ENCODE measurements around the gene CADM1. TPM values are rescaled to one million over a fixed set of nuclear protein-coding genes. Genes with fewer than 3 reads are reported as not detected.

Gene CADM1
- polyA plus RNA-seq, 6 donors from 2014 or later: not detected

GRCh38 chr11:115287266-115287665 lies 216.9 kb downstream of the CADM1 start:
- Mint-ChIP-seq H3K27me3 (peaks cover 4 to 6% (median 5%) of the 10 kb centered on the region in 3 donors), H3K27ac (no peak overlapping the region), H3K36me3 (no peaks in the 10 kb centered on the region), H3K4me1 (no peaks in the 10 kb centered on the region), H3K9me3 (peaks cover 0 to 2% (median 0%) of the 10 kb centered on the region in 7 donors), H3K4me3 (no peak overlapping the region)
- ATAC-seq (ENCODE audit: low read depth in 2 of 2) (no peak), DNase-seq (no peak)

GRCh38 chr11:115286614-115287013 lies 217.6 kb downstream of the CADM1 start:
- no peaks in the 10 kb centered on the region for H3K4me1 Mint-ChIP-seq
- H3K36me3 Mint-ChIP-seq: no peaks in the 10 kb centered on the region
- ATAC-seq (ENCODE audit: low read depth in 2 of 2): no peak
- peaks cover 4 to 6% (median 5%) of the 10 kb centered on the region in 3 donors for H3K27me3 Mint-ChIP-seq
- peaks cover 0 to 2% (median 0%) of the 10 kb centered on the region in 7 donors for H3K9me3 Mint-ChIP-seq
- no peak for DNase-seq
- H3K27ac Mint-ChIP-seq: no peak overlapping the region
- no peak overlapping the region for H3K4me3 Mint-ChIP-seq

- H3K36me3 Mint-ChIP-seq: no peaks in the 10 kb centered on the region
- H3K4me3 Mint-ChIP-seq: no peak overlapping the region
- H3K27me3 Mint-ChIP-seq: peaks cover under 1 to 4% (median 2%) of the 10 kb centered on the region in 3 donors
- H3K4me1 Mint-ChIP-seq: no peaks in the 10 kb centered on the region
- DNase-seq: no peak
- no peak overlapping the region for H3K27ac Mint-ChIP-seq
- no peaks in the 10 kb centered on the region for H3K9me3 Mint-ChIP-seq
- ATAC-seq (ENCODE audit: low read depth in 2 of 2): no peak
These were observed 219.4 kb downstream of the CADM1 start for GRCh38 chr11:115284773-115285172.

GRCh38 chr11:115282923-115283322 lies 221.3 kb downstream of the CADM1 start:
- H3K4me3 Mint-ChIP-seq: no peak overlapping the region
- no peak overlapping the region for H3K27ac Mint-ChIP-seq
- no peak for DNase-seq
- peaks cover 0 to 12% (median 9%) of the 10 kb centered on the region in 3 donors for H3K27me3 Mint-ChIP-seq
- H3K36me3 Mint-ChIP-seq: no peaks in the 10 kb centered on the region
- H3K4me1 Mint-ChIP-seq: no peaks in the 10 kb centered on the region
- no peak for ATAC-seq (ENCODE audit: low read depth in 2 of 2)
- peaks cover 0 to 6% (median 0%) of the 10 kb centered on the region in 7 donors for H3K9me3 Mint-ChIP-seq

GRCh38 chr11:115280775-115281174 lies 223.4 kb downstream of the CADM1 start:
- Mint-ChIP-seq H3K4me1 (no peaks in the 10 kb centered on the region), H3K4me3 (no peak overlapping the region), H3K9me3 (peaks cover 0 to 6% (median 0%) of the 10 kb centered on the region in 7 donors), H3K27ac (no peak overlapping the region), H3K36me3 (no peaks in the 10 kb centered on the region), H3K27me3 (peaks cover 0 to 9% (median 9%) of the 10 kb centered on the region in 3 donors)
- DNase-seq (no peak), ATAC-seq (ENCODE audit: low read depth in 2 of 2) (no peak)

GRCh38 chr11:115279813-115280761 lies 224.1 kb downstream of the CADM1 start:
- Mint-ChIP-seq H3K27me3 (peaks cover 0 to 9% (median 9%) of the 10 kb centered on the region in 3 donors), H3K4me3 (no peak overlapping the region), H3K9me3 (peaks cover 0 to 6% (median 0%) of the 10 kb centered on the region in 7 donors), H3K4me1 (no peaks in the 10 kb centered on the region), H3K27ac (no peak overlapping the region), H3K36me3 (no peaks in the 10 kb centered on the region)
- no peak for ATAC-seq (ENCODE audit: low read depth in 2 of 2)
- DNase-seq: no peak

- H3K27me3 Mint-ChIP-seq: peaks cover 0 to 9% (median 9%) of the 10 kb centered on the region in 3 donors
- H3K36me3 Mint-ChIP-seq: no peaks in the 10 kb centered on the region
- H3K4me1 Mint-ChIP-seq: no peaks in the 10 kb centered on the region
- DNase-seq: no peak
- no peak overlapping the region for H3K4me3 Mint-ChIP-seq
- no peak overlapping the region for H3K27ac Mint-ChIP-seq
- no peak for ATAC-seq (ENCODE audit: low read depth in 2 of 2)
- H3K9me3 Mint-ChIP-seq: peaks cover 0 to 6% (median 0%) of the 10 kb centered on the region in 7 donors
These were observed 227.4 kb downstream of the CADM1 start for GRCh38 chr11:115276799-115277198.

GRCh38 chr11:115276191-115276590 lies 228.0 kb downstream of the CADM1 start:
- H3K9me3 Mint-ChIP-seq: peaks cover 0 to 6% (median 0%) of the 10 kb centered on the region in 7 donors
- H3K36me3 Mint-ChIP-seq: no peaks in the 10 kb centered on the region
- no peaks in the 10 kb centered on the region for H3K4me1 Mint-ChIP-seq
- peak overlapping the region in 1 of 6 donors; percentile 8 for H3K27ac Mint-ChIP-seq
- DNase-seq (no peak), ATAC-seq (ENCODE audit: low read depth in 2 of 2) (no peak)
- H3K27me3 Mint-ChIP-seq: peaks cover 0 to 9% (median 9%) of the 10 kb centered on the region in 3 donors
- no peak overlapping the region for H3K4me3 Mint-ChIP-seq

- Mint-ChIP-seq H3K27ac (no peak overlapping the region), H3K4me3 (no peak overlapping the region), H3K36me3 (no peaks in the 10 kb centered on the region), H3K27me3 (peaks cover 0 to 9% (median 9%) of the 10 kb centered on the region in 3 donors), H3K4me1 (no peaks in the 10 kb centered on the region), H3K9me3 (peaks cover 0 to 6% (median 0%) of the 10 kb centered on the region in 7 donors)
- ATAC-seq (ENCODE audit: low read depth in 2 of 2): no peak
- DNase-seq: no peak
These were observed 229.2 kb downstream of the CADM1 start for GRCh38 chr11:115275045-115275444.

GRCh38 chr11:115272925-115273324 lies 231.3 kb downstream of the CADM1 start:
- Mint-ChIP-seq H3K4me1 (no peaks in the 10 kb centered on the region), H3K9me3 (peaks cover 0 to 2% (median 0%) of the 10 kb centered on the region in 7 donors), H3K36me3 (no peaks in the 10 kb centered on the region), H3K27me3 (peaks cover 0 to 1% (median 0%) of the 10 kb centered on the region in 3 donors), H3K4me3 (no peak overlapping the region), H3K27ac (no peak overlapping the region)
- ATAC-seq (ENCODE audit: low read depth in 2 of 2) (no peak), DNase-seq (no peak)

GRCh38 chr11:115271643-115272042 lies 232.6 kb downstream of the CADM1 start:
- H3K36me3 Mint-ChIP-seq: no peaks in the 10 kb centered on the region
- H3K27ac Mint-ChIP-seq: no peak overlapping the region
- no peak overlapping the region for H3K4me3 Mint-ChIP-seq
- H3K9me3 Mint-ChIP-seq: peaks cover 0 to 2% (median 0%) of the 10 kb centered on the region in 7 donors
- DNase-seq: no peak
- H3K27me3 Mint-ChIP-seq: no peaks in the 10 kb centered on the region
- no peaks in the 10 kb centered on the region for H3K4me1 Mint-ChIP-seq
- no peak for ATAC-seq (ENCODE audit: low read depth in 2 of 2)

GRCh38 chr11:115269191-115269950 lies 234.8 kb downstream of the CADM1 start:
- no peaks in the 10 kb centered on the region for H3K4me1 Mint-ChIP-seq
- no peak overlapping the region for H3K4me3 Mint-ChIP-seq
- H3K27ac Mint-ChIP-seq: no peak overlapping the region
- no peak for DNase-seq
- ATAC-seq (ENCODE audit: low read depth in 2 of 2): no peak
- no peaks in the 10 kb centered on the region for H3K9me3 Mint-ChIP-seq
- no peaks in the 10 kb centered on the region for H3K36me3 Mint-ChIP-seq
- no peaks in the 10 kb centered on the region for H3K27me3 Mint-ChIP-seq

- ATAC-seq (ENCODE audit: low read depth in 2 of 2) (no peak), DNase-seq (no peak)
- Mint-ChIP-seq H3K4me3 (no peak overlapping the region), H3K4me1 (no peaks in the 10 kb centered on the region), H3K27ac (no peak overlapping the region), H3K36me3 (no peaks in the 10 kb centered on the region), H3K9me3 (no peaks in the 10 kb centered on the region), H3K27me3 (no peaks in the 10 kb centered on the region)
These were observed 236.3 kb downstream of the CADM1 start for GRCh38 chr11:115267871-115268270.
